ENCODE results near the gene TMEM259.

The TMEM259 gene

DNA sequence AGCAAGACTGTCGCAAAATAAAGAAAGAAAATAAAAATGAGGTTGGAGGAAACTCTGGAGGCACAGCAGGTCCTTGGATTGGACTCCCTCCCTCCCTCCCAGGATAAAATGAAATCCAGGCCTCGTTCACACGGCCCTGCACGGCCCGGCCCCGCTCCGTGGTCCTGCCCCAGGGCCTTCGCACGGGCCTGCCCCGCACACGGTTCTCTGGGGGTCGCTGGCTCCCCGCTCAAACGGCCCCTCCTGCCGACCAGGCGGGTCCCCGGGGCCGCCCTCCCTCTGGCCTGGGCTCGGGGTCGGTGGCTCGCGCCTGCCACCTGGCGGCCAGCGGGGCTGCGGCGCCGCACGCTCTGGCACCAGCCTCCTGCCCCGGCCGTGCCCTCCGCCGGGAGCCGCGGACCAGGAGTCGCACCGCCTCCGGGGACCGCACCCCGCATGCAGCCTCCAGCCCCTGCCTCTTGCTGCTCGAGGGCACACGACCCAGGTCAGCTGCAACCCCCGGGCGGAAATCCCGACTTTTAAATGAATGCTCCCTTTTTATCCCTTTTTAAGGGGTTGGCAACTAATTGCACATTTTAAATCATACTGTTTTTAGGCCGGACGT lies 38.3 kb downstream of the TMEM259 start:
- peak overlapping the region; percentile 33 for H3K4me2 ChIP-seq (ENCODE audit: insufficient read depth, low read length, poor library complexity, severe bottlenecking)
- H3K36me3 ChIP-seq (replicated peaks in 1 of 2; ENCODE audit: control insufficient read depth in 2 of 2, insufficient read depth in 2 of 2, low read length in 2 of 2): peaks cover 12 to 19% of the 10 kb centered on the region in 2 donors
- no peak overlapping the region for H3K27ac ChIP-seq (replicated peaks; ENCODE audit: low read length)
- no CpG with 5 or more reads among the region's 46 CpGs for WGBS, 2 donors (ENCODE audit: extremely low coverage in 2 of 2, insufficient read length in 2 of 2, insufficient replicate concordance in 1 of 2)
- H3K4me3 ChIP-seq (ENCODE audit: low read length in 2 of 2): peak overlapping the region in 1 of 2 donors; percentile 41
- peak overlapping the region; percentile 92 for H2AFZ ChIP-seq (ENCODE audit: low read length)
- DNase-seq (ENCODE audit: low spot score): peak; percentile 79
- no peak overlapping the region for H2BK12ac ChIP-seq (ENCODE audit: low read length)
- H3K27me3 ChIP-seq (ENCODE audit: control insufficient read depth in 3 of 3, insufficient read depth in 3 of 3, low read depth in 1 of 3, low read length in 3 of 3): no peaks in the 10 kb centered on the region
- H2BK120ac ChIP-seq (ENCODE audit: low read depth, low read length): no peak overlapping the region
- H4K91ac ChIP-seq (ENCODE audit: low read depth, low read length, poor library complexity): no peak overlapping the region
- no peak overlapping the region for H3K23ac ChIP-seq (ENCODE audit: low read depth, low read length, poor library complexity)
- no peak overlapping the region for H4K8ac ChIP-seq (ENCODE audit: low read depth, low read length)
- no peak overlapping the region for H2BK5ac ChIP-seq (ENCODE audit: low read length)
- H3K9me3 ChIP-seq (replicated peaks in 1 of 2; ENCODE audit: control insufficient read depth in 2 of 2, insufficient read depth in 1 of 2, low read depth in 1 of 2, low read length in 2 of 2): no peaks in the 10 kb centered on the region
- H3K14ac ChIP-seq (ENCODE audit: low read length): no peak overlapping the region
- no peak overlapping the region for H3K4ac ChIP-seq (ENCODE audit: low read length)
- peaks cover 9% of the 10 kb centered on the region for H3K79me1 ChIP-seq (ENCODE audit: low read depth, low read length)
- H3K18ac ChIP-seq (ENCODE audit: low read length): peak overlapping the region; percentile 91
- H2AK5ac ChIP-seq (ENCODE audit: low read depth, low read length): no peak overlapping the region
- H3K9ac ChIP-seq (ENCODE audit: low read depth, low read length, poor library complexity): no peak overlapping the region
- peaks cover 18 to 20% of the 10 kb centered on the region in 2 donors for H3K4me1 ChIP-seq (ENCODE audit: control insufficient read depth in 2 of 2, insufficient read depth in 1 of 2, low read depth in 1 of 2, low read length in 2 of 2)
- no peak overlapping the region for H2BK15ac ChIP-seq (ENCODE audit: low read length)

DNA sequence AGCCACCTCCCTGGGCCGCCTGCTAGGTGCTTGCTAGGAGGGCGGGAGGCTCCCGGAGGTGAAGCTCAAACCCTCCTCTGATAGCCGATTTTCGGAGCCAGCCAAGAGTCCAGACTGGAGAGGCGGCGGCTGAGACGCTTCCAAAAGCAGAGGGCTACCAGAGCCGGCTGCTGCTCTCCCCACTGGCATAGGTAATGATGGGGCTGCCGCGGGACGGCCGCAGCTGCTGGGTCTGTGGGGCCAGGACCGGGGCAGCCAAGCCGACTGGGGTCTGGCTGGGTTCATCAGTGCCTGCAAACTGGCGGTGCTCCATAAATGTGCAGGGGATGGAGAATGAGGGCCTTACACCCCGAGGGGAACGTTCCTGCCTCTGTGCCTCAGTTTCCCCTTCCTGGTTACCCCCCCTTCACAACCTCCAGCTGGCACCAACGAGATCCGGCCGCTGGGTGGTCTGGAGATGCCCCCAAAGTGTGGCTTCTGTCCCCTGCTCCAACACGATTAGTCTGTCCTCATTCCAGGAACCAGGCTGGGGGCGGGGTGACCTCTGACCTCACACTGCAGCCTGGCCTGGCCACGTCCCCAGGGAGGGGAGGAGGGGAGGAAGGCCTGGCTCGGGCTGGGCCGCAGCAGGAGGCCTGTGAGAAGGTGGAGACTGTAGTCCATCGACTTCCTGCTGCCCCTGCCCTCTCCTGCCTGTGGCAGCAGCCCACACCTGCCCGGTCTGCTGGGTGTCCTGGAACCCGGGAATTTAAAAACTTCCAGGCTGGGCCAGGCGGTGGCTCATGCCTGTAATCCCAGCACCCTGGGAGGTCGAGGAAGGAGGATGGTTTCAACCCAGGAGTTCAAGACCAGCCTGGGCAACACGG lies 40.6 kb downstream of the TMEM259 start:
- H2BK12ac ChIP-seq (ENCODE audit: low read length): peak overlapping the region; percentile 84
- no peaks in the 10 kb centered on the region for H3K27me3 ChIP-seq (ENCODE audit: control insufficient read depth in 3 of 3, insufficient read depth in 3 of 3, low read depth in 1 of 3, low read length in 3 of 3)
- peaks cover 18 to 20% of the 10 kb centered on the region in 2 donors for H3K4me1 ChIP-seq (ENCODE audit: control insufficient read depth in 2 of 2, insufficient read depth in 1 of 2, low read depth in 1 of 2, low read length in 2 of 2)
- no peak overlapping the region for H3K4ac ChIP-seq (ENCODE audit: low read length)
- H3K9me3 ChIP-seq (replicated peaks in 1 of 2; ENCODE audit: control insufficient read depth in 2 of 2, insufficient read depth in 1 of 2, low read depth in 1 of 2, low read length in 2 of 2): no peaks in the 10 kb centered on the region
- H2BK120ac ChIP-seq (ENCODE audit: low read depth, low read length): peak overlapping the region; percentile 94
- H4K91ac ChIP-seq (ENCODE audit: low read depth, low read length, poor library complexity): peak overlapping the region; percentile 99
- peak overlapping the region; percentile 34 for H3K23ac ChIP-seq (ENCODE audit: low read depth, low read length, poor library complexity)
- H2AFZ ChIP-seq (ENCODE audit: low read length): peak overlapping the region; percentile 75
- peak overlapping the region; percentile 97 for H2BK15ac ChIP-seq (ENCODE audit: low read length)
- H2AK5ac ChIP-seq (ENCODE audit: low read depth, low read length): peak overlapping the region; percentile 98
- peak overlapping the region in 1 of 2 donors; percentile 37 for H3K4me3 ChIP-seq (ENCODE audit: low read length in 2 of 2)
- peak overlapping the region; percentile 70 for H3K9ac ChIP-seq (ENCODE audit: low read depth, low read length, poor library complexity)
- peak overlapping the region; percentile 93 for H2BK5ac ChIP-seq (ENCODE audit: low read length)
- H3K4me2 ChIP-seq (ENCODE audit: insufficient read depth, low read length, poor library complexity, severe bottlenecking): peak overlapping the region; percentile 57
- no peaks in the 10 kb centered on the region for H3K36me3 ChIP-seq (replicated peaks in 1 of 2; ENCODE audit: control insufficient read depth in 2 of 2, insufficient read depth in 2 of 2, low read length in 2 of 2)
- peak overlapping the region; percentile 99 for H3K18ac ChIP-seq (ENCODE audit: low read length)
- peak overlapping the region; percentile 96 for H3K27ac ChIP-seq (replicated peaks; ENCODE audit: low read length)
- no CpG with 5 or more reads among the region's 32 CpGs for WGBS, 2 donors (ENCODE audit: extremely low coverage in 2 of 2, insufficient read length in 2 of 2, insufficient replicate concordance in 1 of 2)
- peak; percentile 85 for DNase-seq (ENCODE audit: low spot score)
- H3K14ac ChIP-seq (ENCODE audit: low read length): peak overlapping the region; percentile 56
- peaks cover 7% of the 10 kb centered on the region for H3K79me1 ChIP-seq (ENCODE audit: low read depth, low read length)
- no peak overlapping the region for H4K8ac ChIP-seq (ENCODE audit: low read depth, low read length)

DNA sequence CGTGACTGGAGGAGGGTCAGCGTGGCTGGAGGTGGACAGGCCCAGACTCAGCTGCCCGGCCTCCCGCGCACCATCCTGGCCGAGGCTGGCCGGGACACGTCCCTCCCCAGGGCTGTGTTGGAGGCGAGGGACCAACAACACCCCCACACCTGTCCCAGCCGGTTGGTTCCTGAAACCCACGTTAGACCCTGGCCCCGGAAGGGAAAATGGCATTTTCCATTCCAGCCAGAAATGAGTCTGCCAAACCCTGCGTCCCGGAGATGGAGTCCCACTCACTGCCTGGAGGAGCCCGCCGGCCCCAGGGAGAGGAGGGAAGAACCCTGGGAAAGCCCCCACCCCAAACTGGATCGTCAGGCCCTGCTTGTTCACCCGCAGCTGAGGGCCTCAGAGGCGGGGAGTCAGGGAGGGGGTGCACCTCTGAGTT lies 41.6 kb downstream of the TMEM259 start:
- H4K91ac ChIP-seq (ENCODE audit: low read depth, low read length, poor library complexity): no peak overlapping the region

DNA sequence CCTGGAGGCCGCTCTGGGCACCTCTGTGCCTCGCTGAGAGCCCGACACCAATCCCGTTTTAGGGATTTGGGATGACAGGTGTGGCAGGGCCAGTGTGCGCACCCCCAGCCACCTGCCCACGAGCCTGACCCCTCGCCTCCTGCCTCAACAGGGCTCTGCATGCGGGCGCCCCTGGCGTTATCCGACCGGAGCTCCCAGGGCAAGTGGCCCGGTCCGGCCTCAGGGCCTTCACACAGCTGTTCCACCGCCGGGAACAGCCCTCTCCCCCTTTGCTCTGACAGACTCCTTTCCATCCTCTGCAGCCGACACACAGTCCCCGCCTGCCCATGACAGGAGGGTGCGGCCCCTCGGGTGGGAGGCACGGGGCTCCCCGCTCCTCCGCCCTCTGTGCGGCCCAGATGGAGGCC lies 43.9 kb downstream of the TMEM259 start:
- Histone ChIP-seq H4K91ac (ENCODE audit: low read depth, low read length, poor library complexity) (peak overlapping the region; percentile 30), H2BK15ac (ENCODE audit: low read length) (no peak overlapping the region), H3K27ac (replicated peaks; ENCODE audit: low read length) (no peak overlapping the region), H3K14ac (ENCODE audit: low read length) (no peak overlapping the region), H3K18ac (ENCODE audit: low read length) (peak overlapping the region; percentile 17), H3K4me1 (ENCODE audit: control insufficient read depth in 2 of 2, insufficient read depth in 1 of 2, low read depth in 1 of 2, low read length in 2 of 2) (peaks cover 15% of the 10 kb centered on the region in 2 donors), H3K9me3 (replicated peaks in 1 of 2; ENCODE audit: control insufficient read depth in 2 of 2, insufficient read depth in 1 of 2, low read depth in 1 of 2, low read length in 2 of 2) (peaks cover 0 to 3% of the 10 kb centered on the region in 2 donors), H3K4me3 (ENCODE audit: low read length in 2 of 2) (no peak overlapping the region), H3K23ac (ENCODE audit: low read depth, low read length, poor library complexity) (peak overlapping the region; percentile 31), H2AK5ac (ENCODE audit: low read depth, low read length) (no peak overlapping the region), H2BK5ac (ENCODE audit: low read length) (peak overlapping the region; percentile 75), H3K4me2 (ENCODE audit: insufficient read depth, low read length, poor library complexity, severe bottlenecking) (peak overlapping the region; percentile 3), H3K9ac (ENCODE audit: low read depth, low read length, poor library complexity) (no peak overlapping the region), H2BK12ac (ENCODE audit: low read length) (no peak overlapping the region), H2AFZ (ENCODE audit: low read length) (no peak overlapping the region), H3K36me3 (replicated peaks in 1 of 2; ENCODE audit: control insufficient read depth in 2 of 2, insufficient read depth in 2 of 2, low read length in 2 of 2) (peaks cover 2 to 15% of the 10 kb centered on the region in 2 donors), H4K8ac (ENCODE audit: low read depth, low read length) (no peak overlapping the region), H3K27me3 (ENCODE audit: control insufficient read depth in 3 of 3, insufficient read depth in 3 of 3, low read depth in 1 of 3, low read length in 3 of 3) (no peaks in the 10 kb centered on the region), H3K79me1 (ENCODE audit: low read depth, low read length) (peaks cover 1% of the 10 kb centered on the region), H3K4ac (ENCODE audit: low read length) (no peak overlapping the region), H2BK120ac (ENCODE audit: low read depth, low read length) (no peak overlapping the region)
- DNase-seq (ENCODE audit: low spot score): no peak
- no CpG with 5 or more reads among the region's 24 CpGs for WGBS, 2 donors (ENCODE audit: extremely low coverage in 2 of 2, insufficient read length in 2 of 2, insufficient replicate concordance in 1 of 2)

More for the DNA sequence above, 41.6 kb downstream of the TMEM259 start:
- Histone ChIP-seq H3K9me3 (replicated peaks in 1 of 2; ENCODE audit: control insufficient read depth in 2 of 2, insufficient read depth in 1 of 2, low read depth in 1 of 2, low read length in 2 of 2) (no peaks in the 10 kb centered on the region), H2AK5ac (ENCODE audit: low read depth, low read length) (peak overlapping the region; percentile 72), H3K4me2 (ENCODE audit: insufficient read depth, low read length, poor library complexity, severe bottlenecking) (no peak overlapping the region), H2BK5ac (ENCODE audit: low read length) (no peak overlapping the region), H3K9ac (ENCODE audit: low read depth, low read length, poor library complexity) (peak overlapping the region; percentile 56), H3K14ac (ENCODE audit: low read length) (peak overlapping the region; percentile 56), H3K4me1 (ENCODE audit: control insufficient read depth in 2 of 2, insufficient read depth in 1 of 2, low read depth in 1 of 2, low read length in 2 of 2) (peaks cover 16 to 20% of the 10 kb centered on the region in 2 donors), H2BK12ac (ENCODE audit: low read length) (peak overlapping the region; percentile 48), H2AFZ (ENCODE audit: low read length) (peak overlapping the region; percentile 45), H2BK120ac (ENCODE audit: low read depth, low read length) (peak overlapping the region; percentile 44), H3K4ac (ENCODE audit: low read length) (peak overlapping the region; percentile 8), H3K27ac (replicated peaks; ENCODE audit: low read length) (peak overlapping the region; percentile 67), H3K36me3 (replicated peaks in 1 of 2; ENCODE audit: control insufficient read depth in 2 of 2, insufficient read depth in 2 of 2, low read length in 2 of 2) (peaks cover 0 to 3% of the 10 kb centered on the region in 2 donors), H3K79me1 (ENCODE audit: low read depth, low read length) (peaks cover 3% of the 10 kb centered on the region), H2BK15ac (ENCODE audit: low read length) (no peak overlapping the region), H3K23ac (ENCODE audit: low read depth, low read length, poor library complexity) (peak overlapping the region; percentile 11), H3K4me3 (ENCODE audit: low read length in 2 of 2) (no peak overlapping the region), H3K18ac (ENCODE audit: low read length) (peak overlapping the region; percentile 33), H4K8ac (ENCODE audit: low read depth, low read length) (no peak overlapping the region), H3K27me3 (ENCODE audit: control insufficient read depth in 3 of 3, insufficient read depth in 3 of 3, low read depth in 1 of 3, low read length in 3 of 3) (no peaks in the 10 kb centered on the region)
- WGBS, 2 donors (ENCODE audit: extremely low coverage in 2 of 2, insufficient read length in 2 of 2, insufficient replicate concordance in 1 of 2): no CpG with 5 or more reads among the region's 19 CpGs
- DNase-seq (ENCODE audit: low spot score): no peak
